Skeletal muscle tissue (tissue), 4 donors: ENCODE measurements around the gene SERPINA5. TPM values are rescaled to one million over a fixed set of nuclear protein-coding genes. Genes with fewer than 3 reads are reported as not detected.

Source experiments
- H3K27ac ChIP-seq: one replicate; pipeline ENCODE4 v1.7.0; 2013; ENCODE audit warnings: mild to moderate bottlenecking, low read depth, low read length, inconsistent platforms
- H3K27me3 ChIP-seq, 3 donors: one replicate each; pipeline ENCODE4 v1.7.0; 2013; ENCODE audit warnings: low read length in 3 of 3; ENCODE audit not compliant: control insufficient read depth in 3 of 3, insufficient read depth in 3 of 3
- H3K36me3 ChIP-seq, 3 donors: one replicate each; pipeline ENCODE4 v1.7.0; 2013; ENCODE audit warnings: low read length in 3 of 3; ENCODE audit not compliant: control insufficient read depth in 3 of 3, insufficient read depth in 3 of 3
- H3K4me1 ChIP-seq, 3 donors: one replicate each; pipeline ENCODE4 v1.7.0; 2013; ENCODE audit warnings: low read length in 3 of 3, mild to moderate bottlenecking in 3 of 3; ENCODE audit not compliant: control insufficient read depth in 3 of 3, insufficient read depth in 3 of 3
- H3K4me3 ChIP-seq, 3 donors: one replicate each; pipeline ENCODE4 v1.7.0; 2013; ENCODE audit warnings: low read length in 3 of 3
- H3K9ac ChIP-seq, 3 donors: one replicate each; pipeline ENCODE4 v1.7.0; 2013; ENCODE audit warnings: low read length in 3 of 3, mild to moderate bottlenecking in 3 of 3, moderate library complexity in 2 of 3, low read depth in 1 of 3
- H3K9me3 ChIP-seq, 3 donors: one replicate each; pipeline ENCODE4 v1.7.0; 2013; ENCODE audit warnings: low read length in 3 of 3; ENCODE audit not compliant: control insufficient read depth in 3 of 3
- total RNA-seq: library from RNA; depleted of rRNA; stranded (reverse); fragments of >200 nt; gene quantifications from one replicate; pipeline ENCODE4 v1.2.3, GENCODE V29; 2014
- donor health status: Osteomylitis.

SERPINA5 gene
- total RNA-seq, 1 donor from 2014 or later, result 0.52 TPM

GRCh38 chr14:94550041-94550440, 31.2 kb upstream of the SERPINA5 start:
- peaks cover 0 to 6% (median 2%) of the 10 kb centered on the region in 3 donors for H3K27me3 ChIP-seq
- peaks cover 0 to 3% (median 0%) of the 10 kb centered on the region in 3 donors for H3K9me3 ChIP-seq
- H3K4me3 ChIP-seq, result no peak overlapping the region
- H3K36me3 ChIP-seq, result no peaks in the 10 kb centered on the region
- no peak overlapping the region for H3K27ac ChIP-seq
- no peaks in the 10 kb centered on the region for H3K4me1 ChIP-seq
- no peak overlapping the region for H3K9ac ChIP-seq

- no peak overlapping the region for H3K4me3 ChIP-seq
- H3K9me3 ChIP-seq, result peaks cover 0 to 3% (median 0%) of the 10 kb centered on the region in 3 donors
Measured at GRCh38 chr14:94555991-94556390, 25.2 kb upstream of the SERPINA5 start.

GRCh38 chr14:94557327-94557726, 23.9 kb upstream of the SERPINA5 start:
- Histone ChIP-seq H3K36me3 (no peaks in the 10 kb centered on the region), H3K4me1 (peaks cover 0 to 15% (median 8%) of the 10 kb centered on the region in 3 donors), H3K4me3 (no peak overlapping the region), H3K27me3 (no peaks in the 10 kb centered on the region), H3K9me3 (peaks cover 0 to 3% (median 0%) of the 10 kb centered on the region in 3 donors), H3K27ac (no peak overlapping the region), H3K9ac (no peak overlapping the region)

More at GRCh38 chr14:94555991-94556390, 25.2 kb upstream of the SERPINA5 start:
- H3K27me3 ChIP-seq, result no peaks in the 10 kb centered on the region
- H3K9ac ChIP-seq, result no peak overlapping the region
- no peaks in the 10 kb centered on the region for H3K36me3 ChIP-seq
- no peak overlapping the region for H3K27ac ChIP-seq
- H3K4me1 ChIP-seq, result peaks cover 0 to 15% (median 8%) of the 10 kb centered on the region in 3 donors

GRCh38 chr14:94558842-94559241, 22.4 kb upstream of the SERPINA5 start:
- Histone ChIP-seq H3K9me3 (peaks cover 0 to 3% (median 0%) of the 10 kb centered on the region in 3 donors), H3K4me3 (no peak overlapping the region), H3K27me3 (no peaks in the 10 kb centered on the region), H3K27ac (no peak overlapping the region), H3K9ac (no peak overlapping the region), H3K4me1 (peaks cover 0 to 15% (median 8%) of the 10 kb centered on the region in 3 donors), H3K36me3 (no peaks in the 10 kb centered on the region)

- H3K9ac ChIP-seq, result no peak overlapping the region
Measured at GRCh38 chr14:94559638-94560290, 21.5 kb upstream of the SERPINA5 start.

GRCh38 chr14:94560291-94560665, 20.9 kb upstream of the SERPINA5 start:
- Histone ChIP-seq H3K27ac (no peak overlapping the region), H3K9ac (no peak overlapping the region), H3K4me1 (peaks cover 0 to 15% (median 8%) of the 10 kb centered on the region in 3 donors), H3K9me3 (peaks cover 0 to 3% (median 0%) of the 10 kb centered on the region in 3 donors), H3K4me3 (no peak overlapping the region), H3K27me3 (no peaks in the 10 kb centered on the region), H3K36me3 (no peaks in the 10 kb centered on the region)

More at GRCh38 chr14:94559638-94560290, 21.5 kb upstream of the SERPINA5 start:
- no peak overlapping the region for H3K27ac ChIP-seq
- H3K36me3 ChIP-seq, result no peaks in the 10 kb centered on the region
- H3K4me1 ChIP-seq, result peaks cover 0 to 15% (median 8%) of the 10 kb centered on the region in 3 donors
- H3K27me3 ChIP-seq, result no peaks in the 10 kb centered on the region
- H3K4me3 ChIP-seq, result no peak overlapping the region
- H3K9me3 ChIP-seq, result peaks cover 0 to 3% (median 0%) of the 10 kb centered on the region in 3 donors

- H3K27ac ChIP-seq, result no peak within 1 kb of the TSS
- H3K4me3 ChIP-seq, result no peak within 1 kb of the TSS
- no peak within 1 kb of the TSS for H3K9ac ChIP-seq
- no peaks in the 10 kb centered on the region for H3K27me3 ChIP-seq
- peaks cover 0 to 3% (median 0%) of the 10 kb centered on the region in 3 donors for H3K9me3 ChIP-seq
- H3K4me1 ChIP-seq, result peaks cover 0 to 15% (median 8%) of the 10 kb centered on the region in 3 donors
- no peaks in the 10 kb centered on the region for H3K36me3 ChIP-seq
Measured at GRCh38 chr14:94560751-94561655, 20.2 kb upstream of the SERPINA5 start, which contains the start of gene SERPINA4. Gene SERPINA4, plus strand, starts transcription at chr14:94561442. Its CDS starts 2,041 bp downstream, at chr14:94563483.

- no peak overlapping the region for H3K27ac ChIP-seq
- H3K4me1 ChIP-seq, result peaks cover 0 to 15% (median 8%) of the 10 kb centered on the region in 3 donors
- H3K9me3 ChIP-seq, result peaks cover 0 to 3% (median 0%) of the 10 kb centered on the region in 3 donors
- no peak overlapping the region for H3K4me3 ChIP-seq
- H3K27me3 ChIP-seq, result no peaks in the 10 kb centered on the region
- H3K9ac ChIP-seq, result no peak overlapping the region
- H3K36me3 ChIP-seq, result no peaks in the 10 kb centered on the region
Measured at GRCh38 chr14:94561656-94562010, 19.6 kb upstream of the SERPINA5 start.

GRCh38 chr14:94562022-94562421, 19.2 kb upstream of the SERPINA5 start:
- no peaks in the 10 kb centered on the region for H3K27me3 ChIP-seq
- no peak overlapping the region for H3K27ac ChIP-seq
- peaks cover 0 to 3% (median 0%) of the 10 kb centered on the region in 3 donors for H3K9me3 ChIP-seq
- H3K9ac ChIP-seq, result no peak overlapping the region
- no peaks in the 10 kb centered on the region for H3K36me3 ChIP-seq
- no peak overlapping the region for H3K4me3 ChIP-seq
- peaks cover 0 to 15% (median 8%) of the 10 kb centered on the region in 3 donors for H3K4me1 ChIP-seq
